B cell (primary cell): ENCODE measurements around the gene EPB41L1.

ENCODE experiments used
- EZH2 ChIP-seq: IDR thresholded peaks from 2 replicates; pipeline ENCODE4 v1.6.1; 2012; ENCODE audit warnings: borderline replicate concordance, low read depth, mild to moderate bottlenecking, moderate library complexity, low read length; ENCODE audit not compliant: insufficient read depth, poor library complexity, severe bottlenecking
- TF ChIP-seq, protein P1 (sequence below): fragments of 200-600 bp; IDR thresholded peaks from one replicate; pipeline ENCODE4 v1.8.0; 2022; ENCODE audit warnings: antibody characterized with exemption, mild to moderate bottlenecking

DNA sequence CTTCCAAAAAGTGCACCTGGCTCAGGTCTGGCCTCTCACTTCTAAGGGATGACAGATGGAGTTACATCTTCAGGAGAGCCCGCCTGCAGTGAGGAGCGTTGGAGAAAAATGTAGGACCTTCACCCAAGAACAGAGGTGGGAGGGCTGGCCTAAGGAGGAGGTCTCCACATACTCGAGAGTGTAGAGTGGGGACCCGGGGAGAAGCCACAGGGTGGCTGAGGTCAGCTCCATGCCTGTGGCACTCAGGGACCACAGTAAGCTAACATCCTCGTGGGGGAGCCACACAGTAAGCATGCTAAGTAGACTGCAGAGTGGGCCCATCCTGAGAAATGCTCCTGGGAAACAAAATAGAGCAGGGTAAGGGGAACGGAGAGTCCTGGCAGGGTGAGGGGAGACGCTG lies 105.8 kb downstream of the EPB41L1 start:
- TF ChIP-seq, protein P1, sequence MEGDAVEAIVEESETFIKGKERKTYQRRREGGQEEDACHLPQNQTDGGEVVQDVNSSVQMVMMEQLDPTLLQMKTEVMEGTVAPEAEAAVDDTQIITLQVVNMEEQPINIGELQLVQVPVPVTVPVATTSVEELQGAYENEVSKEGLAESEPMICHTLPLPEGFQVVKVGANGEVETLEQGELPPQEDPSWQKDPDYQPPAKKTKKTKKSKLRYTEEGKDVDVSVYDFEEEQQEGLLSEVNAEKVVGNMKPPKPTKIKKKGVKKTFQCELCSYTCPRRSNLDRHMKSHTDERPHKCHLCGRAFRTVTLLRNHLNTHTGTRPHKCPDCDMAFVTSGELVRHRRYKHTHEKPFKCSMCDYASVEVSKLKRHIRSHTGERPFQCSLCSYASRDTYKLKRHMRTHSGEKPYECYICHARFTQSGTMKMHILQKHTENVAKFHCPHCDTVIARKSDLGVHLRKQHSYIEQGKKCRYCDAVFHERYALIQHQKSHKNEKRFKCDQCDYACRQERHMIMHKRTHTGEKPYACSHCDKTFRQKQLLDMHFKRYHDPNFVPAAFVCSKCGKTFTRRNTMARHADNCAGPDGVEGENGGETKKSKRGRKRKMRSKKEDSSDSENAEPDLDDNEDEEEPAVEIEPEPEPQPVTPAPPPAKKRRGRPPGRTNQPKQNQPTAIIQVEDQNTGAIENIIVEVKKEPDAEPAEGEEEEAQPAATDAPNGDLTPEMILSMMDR: no peak
- no peak for TF ChIP-seq EZH2
